K562 (cell line): ENCODE results near the gene NCAM2. TPM values are rescaled to one million over a fixed set of nuclear protein-coding genes. Genes with fewer than 3 reads are reported as not detected.

Experiments
- ATAC-seq: fragments of 200-7000 bp; cut with Tn5 transposase; 3 replicates; pipeline ENCODE4 v1.9.1; 2020; ENCODE audit warnings: moderate library complexity
- BruUV-seq: library from RNA; stranded (reverse); fragments of 400-500 nt; replicated peaks from 2 replicates; lab custom pipeline; 2021; lab: Mats Ljungman, UMichigan
- CTCF ChIA-PET: fragments of 300-600 bp; formaldehyde crosslinking; extraction: SDS; loops from one replicate; lab custom pipeline; 2021; ENCODE audit warnings: low intra/inter-chr PET ratio; lab: Yijun Ruan, JAX
- POLR2A ChIA-PET: fragments of 300-600, 350-650 bp; sonication (Branson Sonifier 250); formaldehyde crosslinking; extraction: SDS; loops from one replicate; lab custom pipeline; 2021; ENCODE audit warnings: antibody characterized with exemption, inconsistent platforms; lab: Yijun Ruan, JAX
- DNase-seq, 4 experiments: peaks; one replicate each; pipeline versions ENCODE4 v3.0.0 to v3.0.0-alpha.2; 2011 to 2018; ENCODE audit warnings: low spot score in 3 of 4, mixed read lengths in 3 of 4; ENCODE audit errors: extremely low read depth in 1 of 4
- FAIRE-seq: peaks from 2 replicates; lab custom pipeline; 2011; peaks lifted over from hg19 to GRCh38; lab: Jason Lieb, UNC
- H2AFZ ChIP-seq: 2 replicates; pipeline ENCODE4 v1.6.0; 2011; ENCODE audit warnings: low read depth, low read length, control low read depth, inconsistent platforms
- H3K27ac ChIP-seq: fragments of 200-600 bp; 3 replicates; pipeline ENCODE4 v1.8.0; 2011; ENCODE audit warnings: low read depth, mild to moderate bottlenecking, control low read depth, inconsistent platforms, low read length, moderate library complexity, mixed read lengths; ENCODE audit errors: extremely low read depth
- H3K27me3 ChIP-seq, 2 experiments: fragments of 300-600 bp in 1 of 2; 2 replicates in 1 of 2; 3 replicates in 1 of 2; pipeline versions ENCODE4 v1.6.0 to v1.8.0; 2011; ENCODE audit warnings: inconsistent platforms in 2 of 2, low read length in 2 of 2, mild to moderate bottlenecking in 1 of 2, mixed read lengths in 1 of 2, moderate library complexity in 1 of 2; ENCODE audit not compliant: control insufficient read depth in 2 of 2, insufficient read depth in 2 of 2
- H3K36me3 ChIP-seq: fragments of 300-600 bp; 3 replicates; pipeline ENCODE4 v1.8.0; 2011; ENCODE audit warnings: mild to moderate bottlenecking, low read length, inconsistent platforms; ENCODE audit not compliant: control insufficient read depth, insufficient read depth
- H3K4me1 ChIP-seq, 2 experiments: fragments of 200-600 bp in 1 of 2; replicated peaks in 1 of 2; 2 replicates in 1 of 2; 3 replicates in 1 of 2; pipeline versions ENCODE4 v1.5.1 to v1.8.0; 2011; ENCODE audit warnings: inconsistent platforms in 2 of 2, low read length in 2 of 2, mild to moderate bottlenecking in 1 of 2, mixed read lengths in 1 of 2, moderate library complexity in 1 of 2; ENCODE audit not compliant: control insufficient read depth in 2 of 2, insufficient read depth in 2 of 2
- H3K4me2 ChIP-seq: 2 replicates; pipeline ENCODE4 v1.6.1; 2011; ENCODE audit warnings: low read length, control low read depth, inconsistent platforms, mixed read lengths; ENCODE audit not compliant: insufficient read depth
- H3K4me3 ChIP-seq: fragments of 200-600 bp; sonication (generic), shearing (Covaris generic); 2 replicates; pipeline ENCODE4 v1.5.1; 2016; ENCODE audit warnings: control low read depth, inconsistent platforms
- H3K79me2 ChIP-seq: fragments of 200-600 bp; 3 replicates; pipeline ENCODE4 v1.8.0; 2011; ENCODE audit warnings: low read length, inconsistent platforms; ENCODE audit not compliant: control insufficient read depth, insufficient read depth
- H3K9ac ChIP-seq, 2 experiments: 2 replicates each; pipeline versions ENCODE4 v1.6.0 to v1.6.1; 2011; ENCODE audit warnings: low read depth in 2 of 2, low read length in 2 of 2, control low read depth in 1 of 2, inconsistent platforms in 1 of 2, mild to moderate bottlenecking in 1 of 2, mixed read lengths in 1 of 2; ENCODE audit not compliant: insufficient read depth in 1 of 2
- H3K9me1 ChIP-seq: one replicate; pipeline ENCODE4 v1.6.0; 2011; ENCODE audit warnings: inconsistent platforms, mild to moderate bottlenecking, low read length, moderate library complexity; ENCODE audit not compliant: control insufficient read depth, insufficient read depth
- H3K9me3 ChIP-seq: replicated peaks from 2 replicates; pipeline ENCODE4 v1.5.1; 2011; ENCODE audit warnings: low read depth, low read length, inconsistent platforms; ENCODE audit not compliant: control insufficient read depth, insufficient read depth
- H4K20me1 ChIP-seq: replicated peaks from 2 replicates; pipeline ENCODE4 v1.6.1; 2011; ENCODE audit warnings: low read length, inconsistent platforms, mixed read lengths; ENCODE audit not compliant: control insufficient read depth, insufficient read depth
- ATF1 ChIP-seq, 2 experiments: fragments of 450-650 bp in 1 of 2; IDR thresholded peaks; 2 replicates each; pipeline ENCODE4 v1.6.1; 2016; ENCODE audit warnings: missing compliant biosample characterization in 1 of 2, missing genetic modification characterization in 1 of 2
- ATF3 ChIP-seq, 2 experiments: fragments of 450-650 bp in 1 of 2; sonication (generic) in 1 of 2; formaldehyde crosslinking in 1 of 2; IDR thresholded peaks in 1 of 2; conservative IDR thresholded peaks in 1 of 2; 2 replicates each; pipeline versions ENCODE4 v1.6.1 to v1.8.1; 2016 to 2023; ENCODE audit warnings: mild to moderate bottlenecking in 2 of 2, moderate library complexity in 2 of 2, inconsistent platforms in 1 of 2, missing genetic modification reagents in 1 of 2
- GABPB2 ChIP-seq: fragments of 250-450 bp; sonication (Bioruptor Pico); conservative IDR thresholded peaks from 2 replicates; pipeline ENCODE4 v1.5.1; 2021; ENCODE audit warnings: mild to moderate bottlenecking
- NFIC ChIP-seq: fragments of 450-650 bp; IDR thresholded peaks from 2 replicates; pipeline ENCODE4 v1.6.1; 2017; ENCODE audit warnings: mild to moderate bottlenecking, inconsistent platforms
- NUFIP1 ChIP-seq: fragments of 450-650 bp; IDR thresholded peaks from 2 replicates; pipeline ENCODE4 v1.6.1; 2018; ENCODE audit not compliant: partially characterized antibody
- ZNF133 ChIP-seq: fragments of 250-450 bp; sonication (Bioruptor Pico); IDR thresholded peaks from 2 replicates; pipeline ENCODE4 v1.4.0; 2020; ENCODE audit warnings: mild to moderate bottlenecking
- ZNF696 ChIP-seq: fragments of 250-450 bp; sonication (Bioruptor Pico); conservative IDR thresholded peaks from 2 replicates; pipeline ENCODE4 v1.4.0; 2020; ENCODE audit warnings: mild to moderate bottlenecking, moderate library complexity
- WGBS: fragments of 100-300 bp; shearing (Covaris generic); methylation state at CpG from one replicate; pipeline ENCODE4 v1.1.6; 2016; ENCODE audit warnings: low coverage, mixed read lengths; ENCODE audit not compliant: insufficient coverage; ENCODE audit errors: missing lambda C conversion rate; 5-methylcytosine and 5-hydroxymethylcytosine counted together
- in situ Hi-C: fragments of 300-500 bp; cut with MboI; formaldehyde crosslinking; loops from 4 replicates; pipeline ENCODE4 v1.15.0; 2018; ENCODE audit warnings: inconsistent platforms, mixed read lengths
- intact Hi-C: fragments of 100-400 bp; cut with micrococcal nuclease; formaldehyde crosslinking; loops from 2 replicates; pipeline ENCODE4 v1.14.2; 2022
- polyA plus RNA-seq, 8 experiments: library from polyadenylated mRNA; depleted of rRNA in 4 of 8; stranded (reverse) in 5 of 8; unstranded in 3 of 8; fragments of >200 nt; fragmentation: Nextera tagmentation in 2 of 8; fragmentation: Illumina TruSeq in 1 of 8; extraction: Ambion mirVana in 2 of 8; extraction: Trizol in 1 of 8; gene quantifications; 2 replicates each; pipeline versions ENCODE4 v1.2.1 to v1.2.3, GENCODE V29; 2011 to 2014; ENCODE audit warnings: inconsistent platforms in 1 of 8, missing spikeins in 1 of 8
- total RNA-seq, 7 experiments: library from RNA; depleted of rRNA in 6 of 7; stranded (reverse); fragments of >200 nt in 6 of 7; fragmentation: Illumina TruSeq in 2 of 7; extraction: Trizol in 2 of 7; gene quantifications; 2 replicates each; pipeline versions ENCODE4 v1.2.1 to v1.2.3, GENCODE V29; 2011 to 2021; ENCODE audit warnings: low replicate concordance in 1 of 7

NCAM2 gene
- total and polyA plus RNA-seq, 9 of the 15 experiments (the other 6 are each of a cell fraction or from before 2014, with no cell fraction given), result 14.0 to 58.2 (median 27.8) TPM

- no peak for DNase-seq
- WGBS, result 92% methylated on average over 3 of the region's 3 CpGs
- Histone ChIP-seq H3K9ac (no peak overlapping the region), H3K9me1 (no peaks in the 10 kb centered on the region)
- TF ChIP-seq NUFIP1 (no peak), ZNF696 (CRISPR knock-in tag) (no peak), ATF1 (CRISPR knock-in tag; IDR thresholded peaks at IDR 0.05) (no peak), ATF1 (tag; IDR thresholded peaks at IDR 0.05) (no peak), GABPB2 (CRISPR knock-in tag) (no peak), NFIC (no peak), ATF3 (IDR thresholded peaks at IDR 0.05) (no peak), ATF3 (CRISPR knock-in tag; conservative IDR thresholded peaks at IDR 0.05) (no peak), ZNF133 (CRISPR knock-in tag) (no peak)
- TF ChIP-seq, all 486 proteins: peak for 0
- Histone ChIP-seq H3K4me1 (no peaks in the 10 kb centered on the region), H3K4me2 (no peak overlapping the region), H3K36me3 (no peaks in the 10 kb centered on the region), H3K9me3 (0 out of 2 replicates have a peak, but pooled peaks cover 3% of the 10 kb centered on the region), H3K4me3 (no peak overlapping the region), H3K79me2 (no peaks in the 10 kb centered on the region), H2AFZ (no peak overlapping the region), H3K27ac (no peak overlapping the region), H4K20me1 (no peaks in the 10 kb centered on the region), H3K27me3 (no peaks in the 10 kb centered on the region)
- in situ Hi-C loops (no loop called here), intact Hi-C loops (no loop called here)
- no peak for FAIRE-seq
- ChIA-PET POLR2A (no interaction called here), CTCF (no interaction called here)
- ATAC-seq, result no peak
- BruUV-seq, result no TSS peak
Observed at GRCh38 chr21:21406921-21407320, 408.7 kb downstream of the NCAM2 start.
